Transverse colon (tissue), 3 donors: Measurements from ENCODE around the gene SETD1A.

Experiments
- POLR2A ChIP-seq: fragments of 450-650 bp; IDR thresholded peaks from one replicate; pipeline ENCODE4 v1.6.1; 2016; ENCODE audit warnings: antibody characterized with exemption, mild to moderate bottlenecking, moderate library complexity
- TF ChIP-seq, protein P1 (sequence below), 5 experiments: fragments of 200-600 bp in 3 of 5; fragments of 450-650 bp in 2 of 5; sonication (generic) in 3 of 5; IDR thresholded peaks; 1 replicate in 2 of 5; 2 replicates in 3 of 5; pipeline ENCODE4 v1.5.1; 2016 to 2017; ENCODE audit warnings: antibody characterized with exemption in 5 of 5, inconsistent platforms in 3 of 5, mild to moderate bottlenecking in 2 of 5, moderate library complexity in 1 of 5

DNA sequence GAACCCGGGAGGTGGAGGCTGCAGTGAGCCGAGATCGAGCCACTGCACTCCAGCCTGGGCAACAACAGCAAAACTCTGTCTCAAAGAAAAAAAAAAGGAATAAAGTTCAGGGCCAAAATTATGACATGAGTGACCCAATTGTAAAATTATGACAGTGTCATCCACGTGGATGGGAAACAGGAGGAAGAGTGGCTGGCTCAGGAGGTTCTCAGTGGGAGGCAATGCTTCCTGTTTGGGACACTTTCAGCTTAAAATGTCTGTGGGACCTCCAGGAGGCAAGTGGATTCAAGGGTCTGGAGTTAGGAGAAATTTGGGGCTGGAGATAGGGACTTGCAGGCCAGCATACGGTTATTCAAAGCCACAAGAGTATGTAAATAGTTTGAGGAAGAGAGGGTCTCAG lies 67.8 kb downstream of the SETD1A start:
- TF ChIP-seq POLR2A, result no peak
- TF ChIP-seq, protein P1, sequence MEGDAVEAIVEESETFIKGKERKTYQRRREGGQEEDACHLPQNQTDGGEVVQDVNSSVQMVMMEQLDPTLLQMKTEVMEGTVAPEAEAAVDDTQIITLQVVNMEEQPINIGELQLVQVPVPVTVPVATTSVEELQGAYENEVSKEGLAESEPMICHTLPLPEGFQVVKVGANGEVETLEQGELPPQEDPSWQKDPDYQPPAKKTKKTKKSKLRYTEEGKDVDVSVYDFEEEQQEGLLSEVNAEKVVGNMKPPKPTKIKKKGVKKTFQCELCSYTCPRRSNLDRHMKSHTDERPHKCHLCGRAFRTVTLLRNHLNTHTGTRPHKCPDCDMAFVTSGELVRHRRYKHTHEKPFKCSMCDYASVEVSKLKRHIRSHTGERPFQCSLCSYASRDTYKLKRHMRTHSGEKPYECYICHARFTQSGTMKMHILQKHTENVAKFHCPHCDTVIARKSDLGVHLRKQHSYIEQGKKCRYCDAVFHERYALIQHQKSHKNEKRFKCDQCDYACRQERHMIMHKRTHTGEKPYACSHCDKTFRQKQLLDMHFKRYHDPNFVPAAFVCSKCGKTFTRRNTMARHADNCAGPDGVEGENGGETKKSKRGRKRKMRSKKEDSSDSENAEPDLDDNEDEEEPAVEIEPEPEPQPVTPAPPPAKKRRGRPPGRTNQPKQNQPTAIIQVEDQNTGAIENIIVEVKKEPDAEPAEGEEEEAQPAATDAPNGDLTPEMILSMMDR (IDR thresholded peaks at IDR 0.05), result no peak
